Subcutaneous abdominal adipose tissue (tissue), 5 donors: ENCODE results near the gene DPP6.

Experiments
- H3K27ac ChIP-seq: one replicate; pipeline ENCODE4 v1.7.0; 2013; ENCODE audit warnings: low read depth, mild to moderate bottlenecking, inconsistent platforms, low read length, moderate library complexity
- H3K27me3 ChIP-seq, 5 donors: one replicate each; pipeline ENCODE4 v1.7.0; 2013; ENCODE audit warnings: low read length in 5 of 5, inconsistent platforms in 1 of 5; ENCODE audit not compliant: control insufficient read depth in 5 of 5, insufficient read depth in 4 of 5
- H3K36me3 ChIP-seq, 5 donors: one replicate each; pipeline ENCODE4 v1.7.0; 2013; ENCODE audit warnings: low read length in 5 of 5; ENCODE audit not compliant: control insufficient read depth in 5 of 5, insufficient read depth in 5 of 5
- H3K4me1 ChIP-seq, 5 donors: one replicate each; pipeline ENCODE4 v1.7.0; 2013; ENCODE audit warnings: low read length in 5 of 5, mild to moderate bottlenecking in 3 of 5, moderate library complexity in 1 of 5; ENCODE audit not compliant: control insufficient read depth in 5 of 5, insufficient read depth in 5 of 5
- H3K4me3 ChIP-seq, 5 donors: one replicate each; pipeline ENCODE4 v1.7.0; 2013; ENCODE audit warnings: low read length in 5 of 5, low read depth in 1 of 5
- H3K9ac ChIP-seq, 5 donors: one replicate each; pipeline ENCODE4 v1.7.0; 2013; ENCODE audit warnings: low read length in 5 of 5, mild to moderate bottlenecking in 4 of 5, moderate library complexity in 3 of 5
- H3K9me3 ChIP-seq, 5 donors: one replicate each; pipeline ENCODE4 v1.7.0; 2013; ENCODE audit warnings: low read length in 5 of 5; ENCODE audit not compliant: control insufficient read depth in 5 of 5
- donor health status: healthy.
- donor health status: healthy.
- donor health status: healthy.
- donor health status: healthy.
- donor health status: healthy.

DPP6 gene

GRCh38 chr7:154863766-154864522, 811.7 kb downstream of the DPP6 start:
- Histone ChIP-seq H3K27me3 (peaks cover 10 to 23% (median 16%) of the 10 kb centered on the region in 5 donors), H3K9me3 (peaks cover 0 to 6% (median 4%) of the 10 kb centered on the region in 5 donors), H3K9ac (no peak overlapping the region), H3K4me3 (no peak overlapping the region), H3K36me3 (no peaks in the 10 kb centered on the region), H3K27ac (no peak overlapping the region), H3K4me1 (no peaks in the 10 kb centered on the region)

DNA sequence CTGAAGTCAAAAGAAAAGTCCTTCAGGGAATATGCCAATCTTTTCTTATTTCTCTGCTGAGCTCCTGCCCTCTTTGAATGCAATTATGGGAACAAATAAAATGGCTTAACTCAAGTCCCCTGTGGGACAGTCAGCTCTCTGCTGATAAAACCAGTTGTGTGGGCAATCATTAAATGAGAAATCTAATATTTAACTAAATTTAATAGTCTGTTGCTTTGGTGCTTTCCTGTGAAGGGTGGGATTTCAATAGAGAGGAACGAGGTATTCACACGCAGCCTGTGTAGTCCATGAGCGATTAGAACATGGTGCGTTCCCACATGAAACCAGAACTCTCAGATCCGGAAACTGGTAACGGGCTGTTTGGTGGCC, 812.3 kb downstream of the DPP6 start:
- H3K36me3 ChIP-seq = no peaks in the 10 kb centered on the region
- H3K9me3 ChIP-seq = peaks cover 0 to 6% (median 4%) of the 10 kb centered on the region in 5 donors
- H3K4me3 ChIP-seq = no peak overlapping the region
- H3K27me3 ChIP-seq = peaks cover 12 to 29% (median 20%) of the 10 kb centered on the region in 5 donors
- no peak overlapping the region for H3K9ac ChIP-seq
- no peak overlapping the region for H3K27ac ChIP-seq
- no peaks in the 10 kb centered on the region for H3K4me1 ChIP-seq

- Histone ChIP-seq H3K9ac (no peak overlapping the region), H3K9me3 (peaks cover 0 to 6% (median 4%) of the 10 kb centered on the region in 5 donors), H3K27me3 (peaks cover 12 to 29% (median 20%) of the 10 kb centered on the region in 5 donors), H3K27ac (no peak overlapping the region), H3K4me1 (no peaks in the 10 kb centered on the region), H3K4me3 (no peak overlapping the region), H3K36me3 (no peaks in the 10 kb centered on the region)
Observed at GRCh38 chr7:154865984-154866685, 813.9 kb downstream of the DPP6 start.

DNA sequence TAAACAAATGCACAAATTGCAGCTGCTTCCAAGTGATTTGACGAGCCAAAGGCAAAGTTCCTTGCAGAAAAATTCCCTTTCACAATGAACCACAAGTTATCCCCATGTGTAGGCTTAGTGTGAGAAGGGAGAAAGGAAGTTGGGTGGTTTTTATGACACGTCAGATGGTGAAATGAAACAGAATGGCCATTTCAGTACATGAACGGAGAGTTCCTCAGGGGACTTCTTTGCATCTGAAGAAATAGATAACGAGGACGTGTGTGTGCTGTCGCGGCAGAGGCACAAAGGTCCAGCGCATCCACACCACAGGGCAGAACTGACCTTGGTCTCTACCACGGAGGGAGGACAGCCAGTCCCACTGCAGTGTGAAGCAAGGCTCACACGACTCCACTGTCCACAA, 814.9 kb downstream of the DPP6 start:
- Histone ChIP-seq H3K36me3 (no peaks in the 10 kb centered on the region), H3K9me3 (peaks cover 0 to 6% (median 4%) of the 10 kb centered on the region in 5 donors), H3K4me3 (no peak overlapping the region), H3K4me1 (no peaks in the 10 kb centered on the region), H3K27me3 (peaks cover 12 to 29% (median 23%) of the 10 kb centered on the region in 5 donors), H3K9ac (no peak overlapping the region), H3K27ac (no peak overlapping the region)

DNA sequence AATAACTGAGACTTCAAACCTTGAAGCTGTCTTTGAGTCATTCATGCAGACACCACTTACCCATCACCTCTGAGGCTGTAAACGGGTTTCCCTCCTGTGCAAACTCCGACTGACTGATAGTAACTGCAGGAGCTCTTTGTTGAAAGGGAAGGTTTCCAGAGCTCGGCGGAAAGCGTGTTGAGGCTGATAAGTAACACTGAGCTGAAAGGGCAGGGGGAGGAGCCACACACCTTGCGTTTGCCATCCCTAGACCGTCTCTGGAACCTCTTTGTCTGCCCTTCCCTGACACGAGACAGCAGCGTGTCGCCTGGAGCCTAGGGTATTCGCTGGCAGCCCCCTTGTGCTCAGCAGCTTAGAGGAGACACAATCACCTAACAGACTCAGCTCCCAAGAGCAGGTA, 816.7 kb downstream of the DPP6 start:
- H3K27me3 ChIP-seq = peaks cover 12 to 29% (median 25%) of the 10 kb centered on the region in 5 donors
- no peak overlapping the region for H3K9ac ChIP-seq
- no peaks in the 10 kb centered on the region for H3K4me1 ChIP-seq
- H3K4me3 ChIP-seq = no peak overlapping the region
- no peak overlapping the region for H3K27ac ChIP-seq
- H3K9me3 ChIP-seq = peaks cover 0 to 6% (median 4%) of the 10 kb centered on the region in 5 donors
- no peaks in the 10 kb centered on the region for H3K36me3 ChIP-seq

DNA sequence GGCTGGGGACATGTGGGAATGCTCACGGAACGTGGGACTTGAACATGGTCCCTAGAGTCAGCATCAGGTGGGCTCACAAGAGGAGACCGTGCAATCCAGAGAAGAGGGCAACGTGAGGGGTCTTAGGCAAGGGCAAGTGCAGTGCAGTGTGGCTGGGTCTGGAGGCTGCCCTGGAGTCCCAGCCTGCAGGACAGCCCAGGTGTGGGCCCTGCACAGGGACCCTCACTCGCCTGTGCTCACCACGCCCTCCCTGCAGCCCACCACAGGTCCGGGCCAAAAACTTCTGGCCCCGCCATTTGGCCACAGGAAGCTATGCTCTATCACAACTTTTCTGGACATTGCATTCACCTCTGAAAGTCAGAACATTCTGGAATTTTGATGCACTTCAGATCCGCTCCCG, 817.2 kb downstream of the DPP6 start:
- Histone ChIP-seq H3K4me1 (no peaks in the 10 kb centered on the region), H3K27me3 (peaks cover 12 to 29% (median 23%) of the 10 kb centered on the region in 5 donors), H3K27ac (no peak overlapping the region), H3K9me3 (peaks cover 0 to 6% (median 4%) of the 10 kb centered on the region in 5 donors), H3K4me3 (no peak overlapping the region), H3K9ac (no peak overlapping the region), H3K36me3 (no peaks in the 10 kb centered on the region)

DNA sequence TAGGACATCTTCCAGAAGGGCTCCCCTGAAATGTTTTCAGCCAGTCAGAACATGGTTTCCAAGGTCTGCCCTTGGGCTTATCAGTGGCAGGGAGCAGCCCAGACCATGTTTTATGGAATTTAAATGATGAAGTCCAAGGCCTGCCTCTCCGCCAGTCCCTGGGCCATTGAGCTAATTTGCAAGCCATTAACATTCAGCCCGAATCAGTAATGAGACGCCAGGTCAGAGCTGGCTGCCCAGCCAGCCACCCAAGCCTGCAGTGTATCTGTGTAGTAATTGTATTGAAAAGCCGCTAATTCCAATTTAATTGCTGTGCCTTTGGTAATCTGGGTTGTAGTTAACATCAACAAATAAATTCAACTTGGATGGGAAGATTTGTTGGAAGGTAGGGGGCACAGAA, 819.3 kb downstream of the DPP6 start:
- Histone ChIP-seq H3K9me3 (no peaks in the 10 kb centered on the region), H3K36me3 (no peaks in the 10 kb centered on the region), H3K9ac (no peak overlapping the region), H3K27me3 (peaks cover 12 to 35% (median 26%) of the 10 kb centered on the region in 5 donors), H3K27ac (no peak overlapping the region), H3K4me1 (no peaks in the 10 kb centered on the region), H3K4me3 (no peak overlapping the region)

- H3K9ac ChIP-seq = no peak overlapping the region
- H3K27ac ChIP-seq = no peak overlapping the region
- no peak overlapping the region for H3K4me3 ChIP-seq
- H3K9me3 ChIP-seq = no peaks in the 10 kb centered on the region
- H3K4me1 ChIP-seq = no peaks in the 10 kb centered on the region
- H3K27me3 ChIP-seq = peaks cover 12 to 32% (median 26%) of the 10 kb centered on the region in 5 donors
- no peaks in the 10 kb centered on the region for H3K36me3 ChIP-seq
Observed at GRCh38 chr7:154871928-154872750, 819.9 kb downstream of the DPP6 start.

GRCh38 chr7:154872811-154873499, 820.8 kb downstream of the DPP6 start:
- Histone ChIP-seq H3K36me3 (no peaks in the 10 kb centered on the region), H3K27me3 (peaks cover 12 to 30% (median 26%) of the 10 kb centered on the region in 5 donors), H3K4me3 (no peak overlapping the region), H3K9ac (no peak overlapping the region), H3K4me1 (no peaks in the 10 kb centered on the region), H3K9me3 (no peaks in the 10 kb centered on the region), H3K27ac (no peak overlapping the region)
